NT2/D1 (cell line): Measurements from ENCODE around the gene TCP11.

Source experiments
- SUZ12 ChIP-seq: IDR thresholded peaks from 2 replicates; pipeline ENCODE4 v1.6.1; 2011; ENCODE audit not compliant: insufficient read length, insufficient read depth; ENCODE audit errors: extremely low read depth
- ZNF274 ChIP-seq: IDR thresholded peaks from 2 replicates; pipeline ENCODE4 v1.6.1; 2011; ENCODE audit warnings: mild to moderate bottlenecking, low read depth, low read length

- TF ChIP-seq ZNF274 (no peak), SUZ12 (no peak)
These were observed 36.5 kb upstream of the TCP11 start for GRCh38 chr6:35177596-35177995.
